ENCODE results near the gene RNF169. TPM values are rescaled to one million over a fixed set of nuclear protein-coding genes. Genes with fewer than 3 reads are reported as not detected.

Gene RNF169
- total RNA-seq, 1 experiment from 2014 or later, result 19.7 TPM

- H3K36me3 ChIP-seq (ENCODE audit: insufficient read depth, low read length, poor library complexity, severe bottlenecking), result no peaks in the 10 kb centered on the region
- intact Hi-C loops (cut with micrococcal nuclease; ENCODE audit: unreplicated experiment), result no loop called here
- H3K4me3 ChIP-seq (ENCODE audit: low read depth, low read length, poor library complexity, severe bottlenecking), result no peak overlapping the region
- no peak for TF ChIP-seq EZH2 (IDR thresholded peaks at IDR 0.05; ENCODE audit: borderline replicate concordance, low read depth, low read length, poor library complexity, severe bottlenecking)
- TF ChIP-seq, protein P1, sequence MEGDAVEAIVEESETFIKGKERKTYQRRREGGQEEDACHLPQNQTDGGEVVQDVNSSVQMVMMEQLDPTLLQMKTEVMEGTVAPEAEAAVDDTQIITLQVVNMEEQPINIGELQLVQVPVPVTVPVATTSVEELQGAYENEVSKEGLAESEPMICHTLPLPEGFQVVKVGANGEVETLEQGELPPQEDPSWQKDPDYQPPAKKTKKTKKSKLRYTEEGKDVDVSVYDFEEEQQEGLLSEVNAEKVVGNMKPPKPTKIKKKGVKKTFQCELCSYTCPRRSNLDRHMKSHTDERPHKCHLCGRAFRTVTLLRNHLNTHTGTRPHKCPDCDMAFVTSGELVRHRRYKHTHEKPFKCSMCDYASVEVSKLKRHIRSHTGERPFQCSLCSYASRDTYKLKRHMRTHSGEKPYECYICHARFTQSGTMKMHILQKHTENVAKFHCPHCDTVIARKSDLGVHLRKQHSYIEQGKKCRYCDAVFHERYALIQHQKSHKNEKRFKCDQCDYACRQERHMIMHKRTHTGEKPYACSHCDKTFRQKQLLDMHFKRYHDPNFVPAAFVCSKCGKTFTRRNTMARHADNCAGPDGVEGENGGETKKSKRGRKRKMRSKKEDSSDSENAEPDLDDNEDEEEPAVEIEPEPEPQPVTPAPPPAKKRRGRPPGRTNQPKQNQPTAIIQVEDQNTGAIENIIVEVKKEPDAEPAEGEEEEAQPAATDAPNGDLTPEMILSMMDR (conservative IDR thresholded peaks at IDR 0.05; ENCODE audit: low read depth, low read length), result no peak
- peaks cover 57% of the 10 kb centered on the region for H3K27me3 ChIP-seq (replicated peaks; ENCODE audit: insufficient read depth, low read depth, low read length, poor library complexity)
- no peaks in the 10 kb centered on the region for H3K9me3 ChIP-seq (ENCODE audit: low read depth, low read length, poor library complexity, severe bottlenecking)
- DNase-seq (ENCODE audit: low spot score), result no peak
- POLR2A ChIA-PET (ENCODE audit: low non-redundant PET), result no interaction called here
- H3K27ac ChIP-seq (ENCODE audit: low read depth, low read length, poor library complexity, severe bottlenecking), result no peak overlapping the region
- H3K4me1 ChIP-seq (ENCODE audit: insufficient read depth, low read length, poor library complexity, severe bottlenecking), result no peaks in the 10 kb centered on the region
- CTCF ChIA-PET, result no interaction called here
- no TSS peak for BruUV-seq (replicated peaks)
These were observed 14.1 kb upstream of the RNF169 start for GRCh38 chr11:74734559-74734925.

- Histone ChIP-seq H3K4me1 (ENCODE audit: insufficient read depth, low read length, poor library complexity, severe bottlenecking) (no peaks in the 10 kb centered on the region), H3K27me3 (replicated peaks; ENCODE audit: insufficient read depth, low read depth, low read length, poor library complexity) (peaks cover 48% of the 10 kb centered on the region), H3K4me3 (ENCODE audit: low read depth, low read length, poor library complexity, severe bottlenecking) (no peak overlapping the region), H3K27ac (ENCODE audit: low read depth, low read length, poor library complexity, severe bottlenecking) (no peak overlapping the region), H3K9me3 (ENCODE audit: low read depth, low read length, poor library complexity, severe bottlenecking) (no peaks in the 10 kb centered on the region), H3K36me3 (ENCODE audit: insufficient read depth, low read length, poor library complexity, severe bottlenecking) (no peaks in the 10 kb centered on the region)
- CTCF ChIA-PET, result no interaction called here
- POLR2A ChIA-PET (ENCODE audit: low non-redundant PET), result no interaction called here
- DNase-seq (ENCODE audit: low spot score), result no peak
- no TSS peak for BruUV-seq (replicated peaks)
- TF ChIP-seq EZH2 (IDR thresholded peaks at IDR 0.05; ENCODE audit: borderline replicate concordance, low read depth, low read length, poor library complexity, severe bottlenecking), result no peak
- TF ChIP-seq, protein P1 (conservative IDR thresholded peaks at IDR 0.05; ENCODE audit: low read depth, low read length), result no peak
- intact Hi-C loops (cut with micrococcal nuclease; ENCODE audit: unreplicated experiment), result no loop called here
These were observed 13.2 kb upstream of the RNF169 start for GRCh38 chr11:74735365-74735928.

- ChIA-PET CTCF (no interaction called here), POLR2A (ENCODE audit: low non-redundant PET) (no interaction called here)
- DNase-seq (ENCODE audit: low spot score), result no peak
- Histone ChIP-seq H3K27me3 (replicated peaks; ENCODE audit: insufficient read depth, low read depth, low read length, poor library complexity) (peaks cover 42% of the 10 kb centered on the region), H3K4me1 (ENCODE audit: insufficient read depth, low read length, poor library complexity, severe bottlenecking) (no peaks in the 10 kb centered on the region), H3K4me3 (ENCODE audit: low read depth, low read length, poor library complexity, severe bottlenecking) (no peak overlapping the region), H3K27ac (ENCODE audit: low read depth, low read length, poor library complexity, severe bottlenecking) (no peak overlapping the region), H3K9me3 (ENCODE audit: low read depth, low read length, poor library complexity, severe bottlenecking) (no peaks in the 10 kb centered on the region), H3K36me3 (ENCODE audit: insufficient read depth, low read length, poor library complexity, severe bottlenecking) (no peaks in the 10 kb centered on the region)
- no peak for TF ChIP-seq EZH2 (IDR thresholded peaks at IDR 0.05; ENCODE audit: borderline replicate concordance, low read depth, low read length, poor library complexity, severe bottlenecking)
- TF ChIP-seq, protein P1 (conservative IDR thresholded peaks at IDR 0.05; ENCODE audit: low read depth, low read length), result no peak
- intact Hi-C loops (cut with micrococcal nuclease; ENCODE audit: unreplicated experiment), result no loop called here
- BruUV-seq (replicated peaks), result no TSS peak
These were observed 12.6 kb upstream of the RNF169 start for GRCh38 chr11:74736031-74736430.
